GM12878 (cell line): Measurements from ENCODE around the gene ACSF3. TPM values are rescaled to one million over a fixed set of nuclear protein-coding genes. Genes with fewer than 3 reads are reported as not detected.
A peak's percentile ranks its signal among the peaks of the same experiment; 100 is the strongest.

Experiments
- ATAC-seq: fragments of 200-7000 bp; cut with Tn5 transposase; 3 replicates; pipeline ENCODE4 v1.9.1; 2020; ENCODE audit warnings: mild to moderate bottlenecking, moderate library complexity
- BruUV-seq: library from RNA; stranded (reverse); fragments of 400-500 nt; replicated peaks from 2 replicates; lab custom pipeline; 2021; lab: Mats Ljungman, UMichigan
- CTCF ChIA-PET: fragments of 300-600 bp; sonication (Branson Sonifier 250); formaldehyde crosslinking; extraction: SDS; loops from one replicate; lab custom pipeline; 2021; ENCODE audit warnings: inconsistent platforms; lab: Yijun Ruan, JAX
- POLR2A ChIA-PET: fragments of 350-600 bp; formaldehyde crosslinking; extraction: SDS; loops from one replicate; lab custom pipeline; 2021; ENCODE audit warnings: inconsistent platforms; lab: Charles Lee
- RAD21 ChIA-PET: fragments of 300-600 bp; sonication (Branson Sonifier 250); formaldehyde crosslinking; loops from one replicate; lab custom pipeline; 2023; ENCODE audit warnings: antibody characterized with exemption; ENCODE audit not compliant: unreplicated experiment; lab: Charles Lee
- SMC1A ChIA-PET: fragments of 300-600 bp; sonication (Branson Sonifier 250); formaldehyde crosslinking; loops from one replicate; lab custom pipeline; 2023; ENCODE audit not compliant: unreplicated experiment, uncharacterized antibody; lab: Charles Lee
- DNase-seq: peaks from one replicate; pipeline ENCODE4 v3.0.0-alpha.2; 2011; ENCODE audit warnings: low read depth, low spot score
- FAIRE-seq: peaks from 3 replicates; lab custom pipeline; 2011; peaks lifted over from hg19 to GRCh38; lab: Jason Lieb, UNC
- H2AFZ ChIP-seq: 2 replicates; pipeline ENCODE4 v1.6.0; 2011; ENCODE audit warnings: low read depth, low read length, control low read depth; ENCODE audit not compliant: control insufficient read depth
- H3K27ac ChIP-seq: 2 replicates; pipeline ENCODE4 v1.5.1; 2011; ENCODE audit warnings: control low read depth; ENCODE audit not compliant: control insufficient read depth, insufficient read depth
- H3K27me3 ChIP-seq, 2 experiments: replicated peaks in 1 of 2; 2 replicates each; pipeline versions ENCODE4 v1.6.0 to v1.6.1; 2011; ENCODE audit warnings: low read length in 1 of 2; ENCODE audit not compliant: control insufficient read depth in 2 of 2, insufficient read depth in 2 of 2
- H3K36me3 ChIP-seq, 2 experiments: 2 replicates each; pipeline ENCODE4 v1.5.1; 2011; ENCODE audit warnings: low read length in 1 of 2; ENCODE audit not compliant: control insufficient read depth in 2 of 2, insufficient read depth in 2 of 2
- H3K4me1 ChIP-seq: 2 replicates; pipeline ENCODE4 v1.6.1; 2011; ENCODE audit warnings: mild to moderate bottlenecking, low read length, moderate library complexity, mixed read lengths; ENCODE audit not compliant: control insufficient read depth, insufficient read depth
- H3K4me2 ChIP-seq: 2 replicates; pipeline ENCODE4 v1.6.0; 2011; ENCODE audit warnings: control low read depth; ENCODE audit not compliant: control insufficient read depth, insufficient read depth
- H3K4me3 ChIP-seq: fragments of 200-600 bp; sonication (generic); 2 replicates; pipeline ENCODE4 v1.5.1; 2016
- H3K79me2 ChIP-seq: 2 replicates; pipeline ENCODE4 v1.6.0; 2011; ENCODE audit warnings: low read length; ENCODE audit not compliant: control insufficient read depth, insufficient read depth
- H3K9ac ChIP-seq: 2 replicates; pipeline ENCODE4 v1.8.0; 2011; ENCODE audit warnings: low read length, control low read depth, mixed read lengths; ENCODE audit not compliant: control insufficient read depth, insufficient read depth
- H3K9me3 ChIP-seq: replicated peaks from 3 replicates; pipeline ENCODE4 v1.5.1; 2011; ENCODE audit warnings: mild to moderate bottlenecking, low read length; ENCODE audit not compliant: control insufficient read depth, insufficient read depth
- H4K20me1 ChIP-seq: 2 replicates; pipeline ENCODE4 v1.6.0; 2011; ENCODE audit not compliant: control insufficient read depth, insufficient read depth
- BHLHE40 ChIP-seq, 2 experiments: fragments of 450-650 bp in 1 of 2; IDR thresholded peaks; 2 replicates each; pipeline ENCODE4 v1.6.1; 2011 to 2017; ENCODE audit warnings: low read depth in 2 of 2, borderline replicate concordance in 1 of 2, improper control_type of control experiment in 1 of 2, low read length in 1 of 2, mild to moderate bottlenecking in 1 of 2
- POLR2AphosphoS2 ChIP-seq: IDR thresholded peaks from 2 replicates; pipeline ENCODE4 v1.6.1; 2011; ENCODE audit warnings: low read depth, mild to moderate bottlenecking, low read length, improper control_type of control experiment, moderate library complexity
- SRF ChIP-seq, 2 experiments: IDR thresholded peaks; 2 replicates each; pipeline ENCODE4 v1.6.1; 2011; ENCODE audit warnings: low read depth in 2 of 2, low read length in 2 of 2, mild to moderate bottlenecking in 1 of 2, moderate library complexity in 1 of 2
- WGBS: methylation state at CpG from one replicate; pipeline ENCODE4 v1.1.6; 2016; ENCODE audit warnings: low lambda C conversion rate; ENCODE audit not compliant: insufficient replicate concordance, insufficient coverage; ENCODE audit errors: missing lambda C conversion rate; 5-methylcytosine and 5-hydroxymethylcytosine counted together
- in situ Hi-C: fragments of 300-500 bp; cut with MboI; formaldehyde crosslinking; loops from 9 replicates; pipeline ENCODE4 v1.14.3; 2018; ENCODE audit warnings: mixed read lengths
- intact Hi-C: fragments of 100-400 bp; cut with micrococcal nuclease; formaldehyde crosslinking; loops from one replicate; pipeline ENCODE4 v1.14.2; 2022; ENCODE audit not compliant: unreplicated experiment
- polyA plus RNA-seq, 11 experiments: library from polyadenylated mRNA; depleted of rRNA in 4 of 11; unstranded in 6 of 11; stranded (reverse) in 5 of 11; fragments of >200 nt; fragmentation: Nextera tagmentation in 4 of 11; fragmentation: Illumina TruSeq in 1 of 11; extraction: Ambion mirVana in 4 of 11; extraction: Trizol in 1 of 11; gene quantifications; 1 replicate in 1 of 11; 2 replicates in 10 of 11; pipeline versions ENCODE4 v1.2.1 to v1.2.3, GENCODE V29; 2011 to 2016; ENCODE audit warnings: inconsistent platforms in 2 of 11, missing spikeins in 2 of 11, low read depth in 1 of 11
- total RNA-seq, 4 experiments: library from RNA; depleted of rRNA in 3 of 4; stranded (reverse); fragments of >200 nt in 3 of 4; fragmentation: Illumina TruSeq in 1 of 4; extraction: Trizol in 1 of 4; gene quantifications; 2 replicates each; pipeline versions ENCODE4 v1.2.1 to v1.2.3, GENCODE V29; 2013 to 2021

Gene ACSF3
- total and polyA plus RNA-seq, 10 of the 15 experiments (the other 5 are each of a cell fraction or from before 2014, with no cell fraction given), result 1.0 to 44.4 (median 25.8) TPM

- no peaks in the 10 kb centered on the region for H3K79me2 ChIP-seq
- no peak overlapping the region for H3K4me3 ChIP-seq
- TF ChIP-seq SRF (IDR thresholded peaks at IDR 0.05; ENCODE audit: low read depth in 2 of 2, low read length in 2 of 2), result no peak
- 0 out of 2 replicates have a peak, but pooled peaks have one; percentile 24 for TF ChIP-seq POLR2AphosphoS2
- TF ChIP-seq BHLHE40 (IDR thresholded peaks at IDR 0.05; ENCODE audit: borderline replicate concordance in 1 of 2, low read depth in 2 of 2, low read length in 1 of 2), result peak in 1 of 2 experiments; percentile 69; a peak in 2 of 4 replicates
- H3K36me3 ChIP-seq, result peaks cover 0 to 2% of the 10 kb centered on the region in 2 experiments; a peak in 2 of 4 replicates
- RAD21 ChIA-PET, result interaction anchor here (0.9 kb wide), 1 partner anchor 57 kb away, joined by 3 read pairs; no protein-coding TSS in a partner anchor
- SMC1A ChIA-PET, result interaction anchor here (1.7 kb wide), 1 partner anchor 183 kb away, joined by 5 read pairs; no protein-coding TSS in a partner anchor
- BruUV-seq, result no TSS peak
- H3K27ac ChIP-seq, result no peak overlapping the region
- intact Hi-C loops (no loop called here), in situ Hi-C loops (no loop called here)
- WGBS, result 17% methylated on average over 19 of the region's 19 CpGs
- H2AFZ ChIP-seq, result no peak overlapping the region
- FAIRE-seq, result no peak
- no peaks in the 10 kb centered on the region for H3K4me1 ChIP-seq
- no peaks in the 10 kb centered on the region for H4K20me1 ChIP-seq
- peak; percentile 19 for ATAC-seq
- no peak overlapping the region for H3K4me2 ChIP-seq
- POLR2A ChIA-PET, result no interaction called here
- CTCF ChIA-PET, result interaction anchor here (1.1 to 1.5 kb wide), 2 partner anchors 12 to 61 kb away, joined by 3 to 4 read pairs; no protein-coding TSS in a partner anchor
- H3K27me3 ChIP-seq, result no peaks in the 10 kb centered on the region
- DNase-seq, result no peak
- H3K9ac ChIP-seq, result no peak overlapping the region
- no peaks in the 10 kb centered on the region; the same call in 2 of the 3 replicates for H3K9me3 ChIP-seq
Measured at GRCh38 chr16:89155184-89155679, 61.6 kb downstream of the ACSF3 start.
